Astrocyte of the hippocampus (primary cell): ENCODE data around the gene DBX1.
A peak's percentile ranks its signal among the peaks of the same experiment; 100 is the strongest.
"Not testable (repeated sequence)": the region's sequence is repeated elsewhere in the genome, so short reads cannot be mapped to it uniquely, and the experiment has no call there.

Experiments
- DNase-seq: peaks from one replicate; pipeline ENCODE4 v3.0.0; 2011; ENCODE audit warnings: low read depth, low spot score

Gene DBX1

GRCh38 chr11:20161230-20161918 is 1.1 kb upstream of the DBX1 start:
- no peak for DNase-seq

GRCh38 chr11:20159466-20160381 is 551 bp downstream of the DBX1 start:
- no peak for DNase-seq

GRCh38 chr11:20158597-20159257 is 1.5 kb downstream of the DBX1 start:
- peak; percentile 89 for DNase-seq

- DNase-seq = no peak
Observed at GRCh38 chr11:20157728-20158127, 2.5 kb downstream of the DBX1 start.

- no peak for DNase-seq
Observed at GRCh38 chr11:20156876-20157613, 3.2 kb downstream of the DBX1 start.

- no peak for DNase-seq
Observed at GRCh38 chr11:20156280-20156875, 3.9 kb downstream of the DBX1 start.

- no peak for DNase-seq
Observed at GRCh38 chr11:20155683-20156279, 4.5 kb downstream of the DBX1 start.

- no peak for DNase-seq
Observed at GRCh38 chr11:20154381-20154780, 5.9 kb downstream of the DBX1 start.

GRCh38 chr11:20138707-20139106 is 21.6 kb downstream of the DBX1 start:
- DNase-seq = no peak

- no peak for DNase-seq
Observed at GRCh38 chr11:20137637-20138036, 22.6 kb downstream of the DBX1 start.

GRCh38 chr11:20134991-20135736 is 25.1 kb downstream of the DBX1 start:
- no peak for DNase-seq

GRCh38 chr11:20132667-20133039 is 27.6 kb downstream of the DBX1 start:
- DNase-seq = no peak

- peak; percentile 88 for DNase-seq
Observed at GRCh38 chr11:20131788-20132666, 28.2 kb downstream of the DBX1 start.

GRCh38 chr11:20129665-20130064 is 30.6 kb downstream of the DBX1 start:
- no peak for DNase-seq

- not testable (repeated sequence) for DNase-seq
Observed at GRCh38 chr11:20128528-20128825, 31.8 kb downstream of the DBX1 start.

- DNase-seq = peak; percentile 85
Observed at GRCh38 chr11:20127671-20128527, 32.4 kb downstream of the DBX1 start.

- DNase-seq = no peak
Observed at GRCh38 chr11:20126724-20127123, 33.6 kb downstream of the DBX1 start.

GRCh38 chr11:20125927-20126326 is 34.3 kb downstream of the DBX1 start:
- DNase-seq = peak; percentile 80
